ENCODE measurements around the gene FAM47E.

Gene FAM47E

GRCh38 chr4:76296286-76296820 is 44.8 kb downstream of the FAM47E start:
- H3K36me3 Mint-ChIP-seq = no peaks in the 10 kb centered on the region
- H3K9me3 Mint-ChIP-seq = peaks cover 5% of the 10 kb centered on the region
- peaks cover 13% of the 10 kb centered on the region for H3K27me3 Mint-ChIP-seq
- no peaks in the 10 kb centered on the region for H3K4me1 Mint-ChIP-seq
- H3K27ac Mint-ChIP-seq = no peak overlapping the region
- no peak for ATAC-seq
- no peak overlapping the region for H3K4me3 Mint-ChIP-seq

GRCh38 chr4:76298227-76298626 is 46.7 kb downstream of the FAM47E start:
- Mint-ChIP-seq H3K4me3 (no peak overlapping the region), H3K27me3 (peaks cover 22% of the 10 kb centered on the region), H3K9me3 (peaks cover 5% of the 10 kb centered on the region), H3K4me1 (no peaks in the 10 kb centered on the region), H3K36me3 (no peaks in the 10 kb centered on the region), H3K27ac (no peak overlapping the region)
- no peak for ATAC-seq

DNA sequence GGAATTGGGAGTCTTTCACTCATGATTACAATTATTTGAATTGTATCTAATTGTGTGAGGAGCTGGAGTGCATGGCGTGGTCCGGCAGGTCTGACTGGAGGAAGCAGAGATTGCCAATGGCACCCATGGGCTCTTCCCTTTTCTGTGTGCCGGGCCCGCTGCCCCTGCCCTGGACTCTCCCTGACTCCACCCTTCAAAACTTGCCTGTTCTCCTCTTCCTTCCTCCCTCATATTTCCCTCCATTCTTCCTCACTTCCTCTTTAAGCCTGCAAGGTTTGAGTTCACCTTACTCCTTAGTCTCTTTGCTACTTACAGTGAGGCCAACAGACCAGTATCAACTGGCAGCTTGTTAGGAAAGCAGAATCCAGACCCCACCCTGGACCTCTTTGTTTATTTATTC is 48.5 kb downstream of the FAM47E start:
- Mint-ChIP-seq H3K4me3 (no peak overlapping the region), H3K9me3 (peaks cover 5% of the 10 kb centered on the region), H3K27me3 (peaks cover 36% of the 10 kb centered on the region), H3K36me3 (no peaks in the 10 kb centered on the region), H3K27ac (no peak overlapping the region), H3K4me1 (peaks cover 6% of the 10 kb centered on the region)
- ATAC-seq = no peak

GRCh38 chr4:76301068-76301774 is 49.7 kb downstream of the FAM47E start:
- ATAC-seq = peak; percentile 82
- H3K36me3 Mint-ChIP-seq = no peaks in the 10 kb centered on the region
- peaks cover 5% of the 10 kb centered on the region for H3K9me3 Mint-ChIP-seq
- H3K27ac Mint-ChIP-seq = no peak overlapping the region
- H3K4me1 Mint-ChIP-seq = peaks cover 11% of the 10 kb centered on the region
- H3K4me3 Mint-ChIP-seq = no peak overlapping the region
- peaks cover 46% of the 10 kb centered on the region for H3K27me3 Mint-ChIP-seq

GRCh38 chr4:76301775-76302162 is 50.2 kb downstream of the FAM47E start:
- Mint-ChIP-seq H3K27ac (no peak overlapping the region), H3K4me3 (no peak overlapping the region), H3K36me3 (no peaks in the 10 kb centered on the region), H3K4me1 (peaks cover 11% of the 10 kb centered on the region), H3K9me3 (peaks cover 5% of the 10 kb centered on the region), H3K27me3 (peaks cover 51% of the 10 kb centered on the region)
- no peak for ATAC-seq

GRCh38 chr4:76302826-76303438 is 51.4 kb downstream of the FAM47E start:
- Mint-ChIP-seq H3K27me3 (peaks cover 60% of the 10 kb centered on the region), H3K9me3 (peaks cover 5% of the 10 kb centered on the region), H3K4me3 (no peak overlapping the region), H3K27ac (no peak overlapping the region), H3K36me3 (no peaks in the 10 kb centered on the region), H3K4me1 (peaks cover 11% of the 10 kb centered on the region)
- ATAC-seq = no peak

- Mint-ChIP-seq H3K27ac (no peak overlapping the region), H3K27me3 (peaks cover 71% of the 10 kb centered on the region), H3K4me1 (peaks cover 11% of the 10 kb centered on the region), H3K9me3 (no peaks in the 10 kb centered on the region), H3K4me3 (no peak overlapping the region), H3K36me3 (no peaks in the 10 kb centered on the region)
- no peak for ATAC-seq
Observed at GRCh38 chr4:76305033-76305687, 53.6 kb downstream of the FAM47E start.

DNA sequence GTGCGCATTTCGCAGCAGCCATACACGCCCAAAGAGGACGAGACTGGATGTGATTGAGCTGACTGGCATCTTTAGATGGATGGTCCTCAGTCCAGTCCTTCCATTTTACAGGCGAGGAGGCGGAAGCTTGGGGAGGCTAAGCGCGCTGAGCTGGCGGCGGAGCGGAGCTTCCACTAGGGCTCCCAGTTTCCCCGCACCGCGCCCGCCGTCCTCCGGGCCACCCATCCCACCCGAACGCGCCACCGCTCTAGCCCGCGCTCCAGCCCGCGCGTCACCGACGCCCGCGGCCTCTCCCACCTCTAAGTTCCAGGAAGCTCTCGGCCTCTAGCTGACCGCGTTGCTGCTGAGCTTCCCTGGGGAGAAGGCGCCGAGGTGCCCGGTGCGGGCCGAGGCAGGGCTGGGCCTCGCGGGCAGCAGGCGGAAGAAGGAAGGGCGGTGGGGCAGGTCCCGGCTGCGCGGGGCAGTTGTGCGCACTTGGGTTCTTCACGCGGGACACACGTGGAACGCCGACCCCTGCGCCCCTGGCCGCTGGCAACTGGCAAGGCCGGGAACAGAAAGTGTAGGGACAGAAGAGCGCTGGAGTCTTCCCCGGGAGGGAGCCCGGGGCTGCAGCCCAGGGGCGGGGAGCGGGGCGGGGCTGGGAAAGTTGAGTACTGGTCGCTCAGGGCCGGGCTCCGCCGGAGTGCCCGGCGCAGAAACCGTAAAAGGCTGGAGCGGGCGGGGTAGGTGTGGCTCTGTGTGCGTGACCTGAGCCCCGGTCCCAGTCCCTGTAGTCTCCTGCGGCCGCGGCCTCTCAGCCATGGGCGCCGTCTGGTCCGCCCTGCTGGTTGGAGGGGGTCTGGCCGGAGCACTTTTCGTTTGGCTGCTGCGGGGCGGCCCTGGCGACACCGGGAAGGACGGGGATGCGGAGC is 54.7 kb downstream of the FAM47E start, which contains the start of gene STBD1:
STBD1 (plus strand) TSS at position 763 of the 911 bp plus-strand sequence; CDS start at position 800, 37 bp downstream.
- no peaks in the 10 kb centered on the region for H3K36me3 Mint-ChIP-seq
- peak within 1 kb of the TSS; percentile 70 for H3K4me3 Mint-ChIP-seq
- no peak within 1 kb of the TSS for H3K27ac Mint-ChIP-seq
- no peaks in the 10 kb centered on the region for H3K9me3 Mint-ChIP-seq
- peaks cover 11% of the 10 kb centered on the region for H3K4me1 Mint-ChIP-seq
- H3K27me3 Mint-ChIP-seq = peaks cover 64% of the 10 kb centered on the region
- ATAC-seq = peak; percentile 50

DNA sequence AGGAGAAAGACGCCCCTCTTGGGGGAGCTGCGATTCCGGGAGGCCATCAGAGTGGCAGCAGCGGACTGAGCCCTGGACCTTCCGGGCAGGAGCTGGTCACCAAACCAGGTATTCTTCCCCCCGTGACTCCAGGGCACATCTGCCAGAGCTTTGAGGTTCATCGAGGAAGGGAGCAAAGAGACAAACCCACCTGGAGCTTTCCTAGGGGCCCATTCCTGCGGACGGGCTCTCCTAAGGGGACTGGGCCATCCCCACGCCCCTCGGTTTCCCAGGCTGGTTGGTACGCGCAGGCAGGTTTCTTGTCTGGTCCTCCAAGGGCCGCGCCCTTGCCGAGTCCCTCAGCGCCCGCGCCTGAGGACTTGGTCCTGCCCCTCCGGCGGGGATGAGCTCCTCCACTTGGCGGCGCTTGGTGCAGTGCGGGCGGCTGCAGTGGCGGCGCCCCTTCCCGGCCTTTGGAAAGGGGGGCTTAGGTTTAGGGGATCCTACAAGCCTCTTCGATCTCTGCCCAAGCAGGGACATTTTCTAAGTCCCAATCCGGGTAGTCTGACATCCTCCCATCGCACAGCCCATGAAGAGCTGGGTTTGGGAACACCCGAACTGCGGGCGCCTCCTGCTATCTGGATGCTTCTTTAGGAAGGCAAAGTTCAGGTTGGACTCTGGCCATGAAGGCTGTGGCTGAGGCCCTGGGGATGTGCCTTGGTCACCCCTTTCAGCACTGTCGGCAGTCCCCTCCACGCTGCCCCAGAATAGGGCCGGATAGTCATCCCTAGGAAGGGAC is 55.5 kb downstream of the FAM47E start:
- Mint-ChIP-seq H3K4me3 (peak overlapping the region; percentile 70), H3K27ac (no peak overlapping the region), H3K9me3 (no peaks in the 10 kb centered on the region), H3K36me3 (no peaks in the 10 kb centered on the region), H3K4me1 (peaks cover 11% of the 10 kb centered on the region), H3K27me3 (peaks cover 64% of the 10 kb centered on the region)
- no peak for ATAC-seq

DNA sequence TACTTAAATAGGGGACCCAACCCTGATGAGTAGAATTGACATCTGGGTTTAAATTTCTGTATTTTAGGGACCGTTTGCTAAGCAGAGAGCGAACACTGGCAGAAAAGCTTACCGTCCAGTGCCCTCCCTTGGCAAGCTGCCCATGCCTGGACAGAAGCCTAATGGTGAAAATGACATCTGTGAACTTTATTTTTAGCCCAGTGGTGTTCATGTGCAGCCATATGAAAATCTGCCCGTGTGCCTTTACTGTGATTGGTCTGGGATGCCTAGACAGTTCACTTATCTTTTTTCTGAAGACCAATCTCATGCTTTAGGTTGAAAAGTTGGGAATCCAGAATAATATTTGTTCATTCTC is 56.1 kb downstream of the FAM47E start:
- H3K4me3 Mint-ChIP-seq = peak overlapping the region; percentile 36
- no peak overlapping the region for H3K27ac Mint-ChIP-seq
- no peak for ATAC-seq
- peaks cover 61% of the 10 kb centered on the region for H3K27me3 Mint-ChIP-seq
- peaks cover 11% of the 10 kb centered on the region for H3K4me1 Mint-ChIP-seq
- no peaks in the 10 kb centered on the region for H3K36me3 Mint-ChIP-seq
- H3K9me3 Mint-ChIP-seq = no peaks in the 10 kb centered on the region

DNA sequence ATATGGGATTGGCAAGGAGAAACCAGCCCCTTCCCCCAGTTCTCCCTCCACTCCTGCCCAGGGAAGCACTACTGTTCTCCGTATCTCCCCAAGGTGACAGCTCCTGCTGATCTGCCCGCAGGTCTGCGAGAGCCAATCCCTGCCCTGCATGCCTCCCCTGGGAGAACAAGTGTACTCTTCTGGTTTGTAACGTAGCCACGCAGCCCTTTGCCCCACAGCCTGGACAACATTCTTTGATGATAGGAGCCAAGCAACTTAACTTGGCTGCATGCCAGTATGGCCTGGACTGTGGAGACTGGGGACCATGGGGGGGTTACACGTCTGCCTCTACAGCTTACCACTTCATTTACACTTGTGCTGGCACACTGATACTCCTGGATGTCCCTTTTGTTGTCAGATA is 57.0 kb downstream of the FAM47E start:
- Mint-ChIP-seq H3K4me1 (peaks cover 11% of the 10 kb centered on the region), H3K27ac (no peak overlapping the region), H3K27me3 (peaks cover 52% of the 10 kb centered on the region), H3K36me3 (no peaks in the 10 kb centered on the region), H3K9me3 (no peaks in the 10 kb centered on the region), H3K4me3 (no peak overlapping the region)
- no peak for ATAC-seq

GRCh38 chr4:76309939-76310550 is 58.5 kb downstream of the FAM47E start:
- ATAC-seq = no peak
- H3K9me3 Mint-ChIP-seq = no peaks in the 10 kb centered on the region

GRCh38 chr4:76310683-76311082 is 59.2 kb downstream of the FAM47E start:
- Mint-ChIP-seq H3K36me3 (no peaks in the 10 kb centered on the region), H3K27ac (no peak overlapping the region), H3K4me1 (no peaks in the 10 kb centered on the region), H3K9me3 (no peaks in the 10 kb centered on the region), H3K27me3 (peaks cover 34% of the 10 kb centered on the region), H3K4me3 (no peak overlapping the region)
- no peak for ATAC-seq

More at GRCh38 chr4:76309939-76310550, 58.5 kb downstream of the FAM47E start:
- Mint-ChIP-seq H3K36me3 (no peaks in the 10 kb centered on the region), H3K4me3 (no peak overlapping the region), H3K27me3 (peaks cover 40% of the 10 kb centered on the region), H3K4me1 (peaks cover 5% of the 10 kb centered on the region), H3K27ac (no peak overlapping the region)

DNA sequence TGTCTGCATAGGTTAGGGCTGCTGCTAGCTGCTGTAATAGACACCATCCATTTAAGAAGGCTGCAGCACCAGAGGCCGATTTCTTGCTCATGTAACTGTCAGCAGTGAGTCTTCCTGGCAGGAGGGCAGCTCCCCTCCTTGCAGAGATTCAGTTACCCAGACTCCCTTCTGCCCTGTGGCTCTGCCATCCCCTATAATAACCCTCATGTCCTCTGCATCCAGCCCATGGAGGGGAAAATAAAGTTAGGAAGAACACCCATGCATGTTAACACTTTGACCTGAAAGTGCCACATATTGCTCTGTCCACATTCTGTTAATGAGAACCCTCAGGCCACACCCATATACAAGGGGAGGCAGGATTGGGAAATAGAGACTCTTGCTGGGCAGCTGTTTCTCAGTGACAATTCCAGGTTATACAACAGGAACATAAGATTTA is 60.4 kb downstream of the FAM47E start:
- H3K4me3 Mint-ChIP-seq = no peak overlapping the region
- peaks cover 7% of the 10 kb centered on the region for H3K9me3 Mint-ChIP-seq
- peaks cover 6% of the 10 kb centered on the region for H3K36me3 Mint-ChIP-seq
- no peak overlapping the region for H3K27ac Mint-ChIP-seq
- peaks cover 37% of the 10 kb centered on the region for H3K27me3 Mint-ChIP-seq
- no peak for ATAC-seq
- H3K4me1 Mint-ChIP-seq = no peaks in the 10 kb centered on the region
